GM19099 (cell line): ENCODE data around the gene FARP1.

Experiments used
- POLR2A ChIP-seq: IDR thresholded peaks from 3 replicates; pipeline ENCODE4 v1.6.1; 2011; ENCODE audit warnings: low read depth; ENCODE audit not compliant: insufficient read length; ENCODE audit errors: extremely low read depth

The FARP1 gene

DNA sequence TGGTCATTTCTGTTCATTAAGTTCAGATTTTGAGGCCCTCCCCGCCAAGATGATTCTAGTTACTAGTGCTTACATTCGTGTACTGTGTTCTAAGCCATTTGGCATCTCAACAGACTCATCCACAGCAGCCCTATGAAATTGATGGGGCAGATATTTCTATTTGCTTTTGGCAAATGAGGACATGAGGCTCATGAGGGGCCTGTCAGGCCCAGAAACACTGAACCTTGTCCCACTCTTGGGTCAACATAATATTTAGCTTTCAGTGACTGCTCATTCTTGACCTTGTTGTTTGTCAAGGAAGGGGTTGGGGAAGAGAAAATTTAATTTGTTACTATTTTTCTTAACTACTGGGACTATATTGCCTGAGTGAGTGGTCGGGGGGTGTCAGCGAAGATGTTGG lies 126.5 kb downstream of the FARP1 start:
- TF ChIP-seq POLR2A = no peak

DNA sequence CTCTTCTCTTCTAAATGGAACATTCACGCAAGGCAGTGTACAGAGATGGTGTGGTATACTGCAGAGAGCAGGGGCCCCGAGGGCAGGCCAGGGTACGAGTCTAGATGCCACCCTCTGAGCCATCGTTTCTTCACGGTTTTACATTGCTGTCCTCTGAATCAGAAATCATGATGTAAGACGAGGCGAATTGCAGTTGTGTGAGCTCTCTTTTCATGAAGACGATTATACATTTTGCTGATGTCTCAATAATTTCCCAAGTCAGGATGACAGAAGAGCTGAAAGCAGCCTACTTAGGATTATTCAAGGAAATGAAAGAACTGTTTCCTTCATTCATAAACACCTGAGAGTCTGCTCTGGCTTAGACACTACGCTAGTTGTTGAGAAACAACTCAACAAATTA lies 127.9 kb downstream of the FARP1 start:
- TF ChIP-seq POLR2A = no peak

DNA sequence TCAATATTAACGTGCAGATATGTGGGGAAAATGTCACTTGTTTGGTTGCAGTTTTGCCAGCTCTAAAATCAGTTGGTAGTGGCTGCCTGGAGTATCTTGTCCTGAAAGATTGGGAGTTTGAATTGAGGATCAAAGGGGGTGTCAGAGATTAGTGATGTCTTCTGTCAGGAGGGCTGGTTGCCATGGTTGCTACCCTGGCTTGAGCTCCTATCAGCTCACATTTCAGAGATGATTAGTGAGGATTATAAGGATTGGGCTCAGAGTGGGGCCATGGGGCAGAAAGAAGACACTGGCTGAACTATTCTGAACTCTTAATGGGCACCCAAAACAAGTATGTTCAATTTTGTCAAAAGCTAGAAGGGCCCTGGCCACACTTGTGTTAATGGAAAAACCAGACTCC lies 129.7 kb downstream of the FARP1 start:
- TF ChIP-seq POLR2A = no peak

DNA sequence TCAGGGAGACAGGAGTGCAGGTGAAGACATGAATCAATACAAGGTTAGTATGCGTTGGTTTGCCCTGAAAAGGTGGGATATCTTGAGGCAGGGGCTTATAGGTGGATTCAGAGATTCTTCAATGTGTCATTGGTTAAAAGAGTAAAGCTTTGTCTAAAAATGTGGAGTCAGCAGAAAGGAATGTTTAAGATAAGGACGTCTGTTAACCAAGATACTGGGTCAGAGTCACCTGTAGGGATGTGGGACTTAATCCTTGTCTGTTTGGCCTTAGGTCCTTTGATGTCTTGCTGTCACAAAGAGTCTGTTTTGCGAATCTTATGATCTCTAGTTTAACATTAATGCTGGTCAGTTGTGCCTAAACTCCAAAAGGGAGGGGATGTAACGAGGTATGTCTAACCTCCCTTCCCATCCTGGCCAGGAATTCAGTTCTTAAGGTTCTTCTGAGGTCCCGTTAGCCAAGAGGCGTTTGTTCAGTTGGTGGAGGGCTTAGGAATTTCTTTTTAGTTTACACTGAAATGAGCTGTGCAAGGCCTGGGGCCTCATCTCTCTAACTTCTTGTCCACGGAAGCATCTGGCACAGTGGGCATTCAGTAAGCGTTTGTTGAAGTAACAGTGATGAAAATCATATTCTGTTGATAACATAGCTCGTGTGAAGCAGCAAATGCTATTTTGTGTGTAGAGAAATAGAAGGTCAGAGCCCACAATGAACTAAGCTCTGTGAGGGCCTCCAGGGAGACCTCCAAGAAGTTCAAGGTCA lies 130.4 kb downstream of the FARP1 start:
- no peak for TF ChIP-seq POLR2A

DNA sequence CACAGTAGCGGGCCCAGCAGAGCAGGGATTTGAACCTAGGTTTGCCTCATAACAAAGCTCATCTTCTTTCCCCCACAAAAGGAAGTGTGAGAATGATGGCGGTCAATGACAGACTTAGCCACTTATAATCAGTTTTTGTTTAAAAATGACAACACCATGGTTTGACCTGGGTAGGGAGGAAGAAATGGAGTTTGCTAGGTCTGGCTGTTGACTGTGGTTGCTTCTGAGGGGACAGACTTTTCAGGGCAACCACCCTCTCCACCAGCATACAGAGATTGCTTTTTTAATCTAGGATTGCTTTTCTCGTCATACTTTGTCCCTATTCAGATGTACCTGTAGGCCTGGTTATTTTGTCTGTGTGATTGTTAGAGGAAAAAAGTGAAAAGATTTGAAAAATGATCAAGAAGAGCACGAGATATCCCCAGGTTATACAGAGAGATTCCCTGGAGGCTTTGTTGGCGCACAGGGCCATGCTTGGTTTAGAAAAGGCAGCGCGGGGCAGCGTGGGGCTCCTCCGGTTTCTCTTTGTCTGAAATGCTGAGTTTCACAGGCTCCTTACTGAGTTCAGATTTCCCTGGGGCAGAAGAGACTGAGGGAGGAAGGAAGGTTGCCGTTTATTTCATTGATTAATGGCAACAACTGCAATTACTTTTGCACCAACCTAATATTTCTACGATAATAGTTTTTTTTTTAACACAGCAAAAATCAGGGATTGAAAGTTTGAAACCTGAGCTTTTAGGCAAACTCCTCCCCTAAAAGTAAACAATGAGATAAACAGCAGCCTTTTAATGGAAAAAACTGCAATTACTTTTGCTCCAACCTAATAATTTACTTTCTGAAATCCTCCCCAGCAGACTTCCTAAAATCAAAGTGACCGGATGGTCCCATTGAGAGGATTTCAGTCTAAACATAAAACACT lies 131.2 kb downstream of the FARP1 start:
- TF ChIP-seq POLR2A = no peak

DNA sequence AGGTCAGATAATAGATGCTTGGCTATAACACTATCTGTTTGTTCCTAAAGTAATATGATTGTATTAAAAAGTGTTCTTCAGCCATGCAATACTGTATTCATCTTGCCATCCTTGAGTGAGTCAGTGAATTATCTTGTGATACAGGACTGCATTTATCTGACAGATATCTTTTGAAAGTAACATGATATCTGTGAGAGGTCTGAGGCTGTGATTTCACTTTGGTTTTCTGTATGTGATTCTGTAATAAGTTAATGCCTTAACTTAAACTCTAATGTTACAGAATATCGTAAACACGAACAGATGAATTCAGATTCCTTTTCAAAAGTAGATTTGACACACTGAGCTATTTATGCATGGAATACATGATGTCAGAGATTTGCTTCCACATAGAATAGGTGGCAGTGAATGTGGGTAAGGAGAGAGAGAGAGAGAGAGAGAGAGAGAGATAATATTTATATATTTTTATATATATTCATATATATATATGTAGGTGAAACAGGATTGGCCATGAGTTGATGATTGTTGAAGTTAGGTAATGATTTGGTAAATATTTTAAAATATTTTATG lies 132.1 kb downstream of the FARP1 start:
- TF ChIP-seq POLR2A = no peak

DNA sequence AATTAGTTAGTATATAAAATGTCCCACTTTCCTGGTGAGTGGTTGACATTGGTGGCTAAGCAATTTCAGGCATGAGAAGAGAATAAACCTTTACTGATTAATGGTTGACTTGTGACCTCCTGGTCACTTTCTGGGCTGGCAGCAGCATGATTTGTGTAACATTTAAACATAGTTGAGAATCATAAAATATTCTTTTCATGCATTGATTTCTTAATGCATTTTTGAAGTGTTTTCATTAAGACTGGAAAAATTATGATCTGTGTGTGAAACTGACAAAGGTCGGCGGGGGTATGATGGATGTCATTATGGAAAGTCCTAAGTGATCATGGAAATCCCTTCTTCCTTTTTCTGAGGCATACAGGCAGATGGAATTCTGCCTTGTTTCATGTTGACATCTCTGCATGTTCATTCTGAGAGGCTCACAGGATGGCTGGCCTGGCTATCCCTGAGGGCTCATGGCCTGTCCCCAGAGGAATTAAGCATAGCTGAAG lies 132.8 kb downstream of the FARP1 start:
- TF ChIP-seq POLR2A = no peak

DNA sequence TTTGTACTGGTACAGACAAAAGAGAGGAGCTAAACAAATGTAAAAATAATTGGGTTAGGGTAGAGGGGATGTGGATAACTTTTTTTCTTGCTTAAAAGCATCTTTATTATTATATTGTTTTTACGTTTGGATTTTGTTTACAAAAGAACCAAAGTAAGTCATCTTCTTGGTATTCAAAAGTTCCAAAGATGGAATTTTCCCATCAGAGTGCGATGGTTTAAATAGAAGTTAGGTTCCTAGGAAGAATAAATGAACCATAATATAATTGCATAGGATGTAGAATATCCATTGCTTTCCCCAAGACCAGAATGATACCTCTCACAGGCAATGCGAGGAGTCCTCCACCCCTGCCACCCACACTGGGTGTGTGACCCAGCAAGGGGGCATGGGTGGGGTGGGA lies 133.6 kb downstream of the FARP1 start:
- TF ChIP-seq POLR2A = no peak

DNA sequence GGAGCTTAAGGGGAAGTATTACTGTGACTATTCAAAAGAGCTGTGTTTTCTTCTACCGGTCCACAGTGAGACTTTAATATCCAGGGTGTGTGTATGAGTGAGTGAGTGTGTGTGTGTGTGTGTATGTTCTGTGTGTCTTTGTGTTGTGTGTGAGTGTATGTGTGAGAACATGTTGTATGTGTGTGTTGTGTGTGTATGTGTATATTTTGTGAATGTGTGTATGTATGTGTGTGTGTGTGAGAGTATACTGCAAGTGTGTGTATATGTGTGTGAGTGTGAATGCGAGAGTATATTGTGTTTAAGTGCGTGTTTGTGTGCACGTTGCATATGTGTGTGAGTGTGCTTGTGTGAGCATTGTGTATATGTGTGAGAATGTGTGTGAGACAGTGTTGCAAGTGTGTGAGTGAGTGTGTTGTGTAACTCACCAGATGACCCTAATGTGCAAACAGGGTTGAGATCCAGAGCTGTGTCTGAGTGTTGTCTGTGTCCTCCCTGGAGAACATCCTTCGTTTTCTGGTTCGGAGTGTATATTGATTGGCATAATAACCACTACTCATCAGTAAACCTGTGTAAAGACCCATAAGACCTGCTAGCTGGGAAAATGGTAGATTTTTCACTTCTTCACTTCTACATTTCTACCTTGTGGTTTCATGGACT lies 135.3 kb downstream of the FARP1 start:
- TF ChIP-seq POLR2A = no peak

DNA sequence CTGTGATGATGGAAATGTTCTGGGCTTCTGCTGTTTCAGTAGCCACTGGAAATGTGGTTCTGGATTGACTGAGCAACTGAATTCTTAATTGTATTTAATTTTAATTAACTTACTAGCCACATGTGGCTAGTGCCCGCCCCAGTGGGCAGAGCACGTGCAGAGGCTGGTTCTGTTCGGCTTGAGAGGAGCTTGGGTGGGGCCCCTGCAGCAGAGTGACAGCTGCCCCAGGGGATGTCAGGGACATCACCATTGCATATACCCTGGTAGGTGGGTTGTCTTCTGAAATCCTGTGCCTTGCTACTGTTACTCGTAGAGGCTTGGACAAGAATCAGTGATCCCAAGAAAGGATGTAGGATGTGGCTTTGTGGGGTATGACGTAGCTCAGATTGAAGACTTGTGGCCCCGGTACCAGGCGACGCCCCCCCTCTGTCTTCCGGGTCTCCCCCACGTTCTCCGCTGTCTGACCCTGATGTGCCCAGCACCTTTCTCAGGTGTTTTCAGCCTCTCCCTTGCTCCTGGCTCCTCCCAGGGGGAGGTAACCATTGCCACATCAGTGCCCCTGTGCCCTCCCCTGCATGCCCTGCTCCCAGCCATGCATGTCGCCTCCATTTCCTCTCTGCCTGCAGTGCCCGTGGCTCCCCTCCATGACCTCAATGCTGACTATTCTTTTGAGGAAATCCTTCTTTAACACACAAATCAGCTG lies 136.7 kb downstream of the FARP1 start:
- TF ChIP-seq POLR2A = no peak

DNA sequence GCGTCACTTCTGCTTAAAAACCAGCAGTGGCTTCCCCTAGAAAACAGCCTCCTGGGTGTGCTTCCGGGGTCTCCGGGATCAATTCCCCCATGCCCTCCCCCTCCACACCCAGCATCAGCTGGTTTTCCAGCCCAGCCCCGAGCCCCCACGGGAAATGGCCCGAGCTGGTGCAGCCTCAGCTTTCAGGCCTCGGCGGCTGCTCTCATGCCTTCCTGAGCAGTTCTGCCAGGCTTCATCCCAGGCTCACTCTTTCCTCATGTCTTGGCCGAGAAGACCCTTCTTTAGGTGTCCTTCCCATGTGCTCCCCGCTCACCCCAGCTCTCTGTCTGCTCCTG lies 137.2 kb downstream of the FARP1 start:
- TF ChIP-seq POLR2A = no peak

DNA sequence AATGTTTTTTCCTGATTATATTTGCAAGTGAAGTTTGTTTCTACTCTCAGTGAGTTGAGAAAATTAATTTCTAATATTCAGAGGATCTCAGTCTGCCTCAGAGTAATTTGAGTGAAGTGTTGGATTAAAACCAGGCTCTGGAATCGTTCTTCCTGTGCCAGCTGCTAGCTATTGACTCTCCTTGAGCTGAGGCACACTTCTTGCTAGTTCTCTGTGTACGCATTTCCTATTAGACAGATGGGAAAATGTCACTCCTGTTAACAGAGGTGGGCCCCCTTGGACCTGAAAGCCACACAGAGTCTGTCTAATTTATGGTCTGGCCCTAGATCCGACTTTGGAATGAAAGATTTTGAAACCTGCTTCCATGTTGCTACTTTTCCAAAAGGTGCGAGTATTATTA lies 141.8 kb downstream of the FARP1 start:
- TF ChIP-seq POLR2A = no peak

DNA sequence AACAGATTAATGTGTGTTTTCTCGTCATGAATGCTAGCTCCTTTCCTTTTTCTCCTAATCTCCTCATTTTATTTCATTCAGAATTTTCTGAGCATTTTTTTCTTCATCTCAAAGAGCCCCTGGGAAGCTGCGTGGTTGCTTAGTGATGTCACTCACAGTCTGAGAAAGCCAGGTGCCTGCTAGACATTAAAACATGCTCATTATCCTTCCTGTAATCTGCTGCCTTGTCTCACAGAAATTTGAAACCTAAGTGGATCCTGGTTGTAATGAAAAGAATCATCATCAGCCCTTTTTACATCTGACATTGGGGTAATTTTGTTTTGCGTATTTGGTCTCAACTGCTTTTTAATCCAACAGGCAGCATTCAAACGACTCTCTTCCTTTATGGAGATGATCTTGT lies 142.4 kb downstream of the FARP1 start:
- no peak for TF ChIP-seq POLR2A

DNA sequence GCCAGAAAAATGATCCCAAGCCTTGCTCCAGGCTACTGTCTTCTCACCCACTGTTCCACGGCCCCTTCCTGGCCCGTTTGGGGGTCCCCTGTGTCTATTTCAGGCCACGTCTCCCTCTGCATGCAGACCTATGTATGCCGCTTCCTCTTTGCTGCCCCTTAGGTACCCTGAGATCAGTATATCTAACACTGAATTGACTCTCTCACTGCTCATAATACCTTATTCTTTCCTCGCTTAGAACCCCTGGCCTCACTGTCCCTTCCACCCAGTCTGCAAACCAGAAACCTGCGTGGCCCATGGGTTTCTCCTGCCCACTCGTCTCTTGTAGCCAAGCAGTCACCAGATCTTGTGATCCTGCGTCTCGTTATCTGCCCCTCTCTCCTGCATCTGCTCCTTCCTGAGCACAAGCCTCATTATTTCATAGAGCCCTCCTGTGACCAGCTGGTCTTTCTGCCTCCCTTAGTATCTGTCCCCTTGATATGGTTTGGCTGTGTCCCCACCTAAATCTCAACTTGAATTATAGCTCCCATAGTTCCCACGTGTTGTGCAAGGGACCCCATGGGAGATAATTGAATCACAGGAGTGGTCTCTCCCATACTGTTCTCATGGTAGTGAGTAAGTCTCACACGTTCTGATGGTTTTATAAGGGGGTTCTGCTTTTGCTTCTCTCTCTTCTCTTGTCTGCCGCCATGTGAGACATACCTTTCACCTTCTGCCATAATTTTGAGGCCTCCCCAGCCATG lies 143.1 kb downstream of the FARP1 start:
- TF ChIP-seq POLR2A = no peak
